H1 (cell line): Measurements from ENCODE around the gene CDYL. TPM values are rescaled to one million over a fixed set of nuclear protein-coding genes. Genes with fewer than 3 reads are reported as not detected.

ENCODE experiments used
- CBX5 ChIP-seq: fragments of 300-800, 300-1000 bp; sonication (generic); IDR thresholded peaks from 2 replicates; pipeline ENCODE4 v1.7.1; 2016; ENCODE audit warnings: antibody characterized with exemption, low read length, low read depth
- MAFK ChIP-seq: IDR thresholded peaks from 2 replicates; pipeline ENCODE4 v1.6.1; 2012; ENCODE audit warnings: low read depth, mild to moderate bottlenecking, improper control_type of control experiment, low read length
- RAD21 ChIP-seq, 2 experiments: IDR thresholded peaks in 1 of 2; conservative IDR thresholded peaks in 1 of 2; 2 replicates each; pipeline ENCODE4 v1.6.1; 2011; ENCODE audit warnings: low read depth in 2 of 2, low read length in 2 of 2, improper control_type of control experiment in 1 of 2, inconsistent platforms in 1 of 2, mild to moderate bottlenecking in 1 of 2, moderate library complexity in 1 of 2
- polyA plus RNA-seq, 7 experiments: library from polyadenylated mRNA; depleted of rRNA in 3 of 7; stranded (reverse) in 5 of 7; unstranded in 2 of 7; fragments of >200 nt in 5 of 7; fragments of 200-250 nt in 2 of 7; gene quantifications; 1 replicate in 5 of 7; 2 replicates in 1 of 7; 4 replicates in 1 of 7; pipeline versions ENCODE4 v1.2.1 to v1.2.3, GENCODE V29; 2011 to 2013; ENCODE audit warnings: missing spikeins in 2 of 7, mixed read lengths in 2 of 7
- total RNA-seq: library from RNA; stranded (reverse); fragmentation: NEBNext Ultra II Directional; extraction: Animal tissue kit (Norgen Biotek cat#: 25700); gene quantifications from 2 replicates; pipeline ENCODE4 v1.2.1, GENCODE V29; 2021
- TF ChIP-seq, protein P1 (sequence below), 3 experiments: IDR thresholded peaks; 1 replicate in 2 of 3; 2 replicates in 1 of 3; pipeline versions ENCODE4 v1.5.1 to v1.6.1; 2011; ENCODE audit warnings: low read length in 3 of 3, mild to moderate bottlenecking in 3 of 3, inconsistent platforms in 2 of 3, low read depth in 1 of 3, moderate library complexity in 1 of 3; ENCODE audit not compliant: insufficient read depth in 1 of 3; ENCODE audit errors: control extremely low read depth in 1 of 3
- TF ChIP-seq, protein P2 (sequence below): IDR thresholded peaks from 2 replicates; pipeline ENCODE4 v1.6.1; 2012; ENCODE audit warnings: low read length, inconsistent platforms

The CDYL gene
- total and polyA plus RNA-seq, 2 of the 8 experiments (the other 6 are each of a cell fraction or from before 2014, with no cell fraction given) = 56.4 to 119 TPM

DNA sequence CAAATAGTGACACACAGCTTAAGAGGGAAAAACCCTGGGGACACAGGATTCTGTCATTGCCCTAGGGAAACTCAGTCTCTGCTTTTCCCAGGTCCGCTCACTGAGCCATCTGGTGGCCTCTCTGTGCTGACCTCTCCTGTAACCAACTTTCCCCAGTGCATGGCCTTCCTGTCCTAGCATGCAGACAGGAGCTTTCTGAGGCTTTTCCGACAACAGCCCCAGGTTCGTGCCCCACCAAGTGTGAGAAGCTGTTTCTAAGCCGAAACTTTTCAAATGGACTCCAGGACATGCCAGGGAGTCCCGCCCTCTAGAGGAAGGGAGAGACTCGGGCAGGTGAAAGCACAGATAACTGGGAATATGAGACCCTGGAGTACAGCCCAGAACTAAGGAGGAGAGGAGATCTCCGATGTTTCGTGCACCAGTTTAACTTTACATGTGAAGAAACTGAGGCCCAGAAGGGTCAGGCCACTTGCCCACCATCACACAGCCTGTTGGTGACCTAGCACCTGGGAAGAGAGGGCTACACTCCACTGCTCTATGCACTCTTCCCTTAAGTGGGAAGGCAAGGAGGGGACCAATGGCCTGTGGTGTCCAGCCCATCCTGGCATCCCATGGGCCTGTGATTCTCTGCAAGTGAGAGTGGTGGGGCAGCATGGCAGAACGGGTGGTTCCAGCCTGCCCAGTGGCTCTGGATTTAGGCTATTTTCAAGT lies 181.5 kb downstream of the CDYL start (continued):
- TF ChIP-seq, protein P1, sequence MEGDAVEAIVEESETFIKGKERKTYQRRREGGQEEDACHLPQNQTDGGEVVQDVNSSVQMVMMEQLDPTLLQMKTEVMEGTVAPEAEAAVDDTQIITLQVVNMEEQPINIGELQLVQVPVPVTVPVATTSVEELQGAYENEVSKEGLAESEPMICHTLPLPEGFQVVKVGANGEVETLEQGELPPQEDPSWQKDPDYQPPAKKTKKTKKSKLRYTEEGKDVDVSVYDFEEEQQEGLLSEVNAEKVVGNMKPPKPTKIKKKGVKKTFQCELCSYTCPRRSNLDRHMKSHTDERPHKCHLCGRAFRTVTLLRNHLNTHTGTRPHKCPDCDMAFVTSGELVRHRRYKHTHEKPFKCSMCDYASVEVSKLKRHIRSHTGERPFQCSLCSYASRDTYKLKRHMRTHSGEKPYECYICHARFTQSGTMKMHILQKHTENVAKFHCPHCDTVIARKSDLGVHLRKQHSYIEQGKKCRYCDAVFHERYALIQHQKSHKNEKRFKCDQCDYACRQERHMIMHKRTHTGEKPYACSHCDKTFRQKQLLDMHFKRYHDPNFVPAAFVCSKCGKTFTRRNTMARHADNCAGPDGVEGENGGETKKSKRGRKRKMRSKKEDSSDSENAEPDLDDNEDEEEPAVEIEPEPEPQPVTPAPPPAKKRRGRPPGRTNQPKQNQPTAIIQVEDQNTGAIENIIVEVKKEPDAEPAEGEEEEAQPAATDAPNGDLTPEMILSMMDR (IDR thresholded peaks at IDR 0.05; ENCODE audit: control extremely low read depth in 1 of 3, insufficient read depth in 1 of 3, low read depth in 1 of 3, low read length in 3 of 3) = peak; percentile 21 to 65 (median 31)
- TF ChIP-seq CBX5 = no peak
- TF ChIP-seq, protein P2, sequence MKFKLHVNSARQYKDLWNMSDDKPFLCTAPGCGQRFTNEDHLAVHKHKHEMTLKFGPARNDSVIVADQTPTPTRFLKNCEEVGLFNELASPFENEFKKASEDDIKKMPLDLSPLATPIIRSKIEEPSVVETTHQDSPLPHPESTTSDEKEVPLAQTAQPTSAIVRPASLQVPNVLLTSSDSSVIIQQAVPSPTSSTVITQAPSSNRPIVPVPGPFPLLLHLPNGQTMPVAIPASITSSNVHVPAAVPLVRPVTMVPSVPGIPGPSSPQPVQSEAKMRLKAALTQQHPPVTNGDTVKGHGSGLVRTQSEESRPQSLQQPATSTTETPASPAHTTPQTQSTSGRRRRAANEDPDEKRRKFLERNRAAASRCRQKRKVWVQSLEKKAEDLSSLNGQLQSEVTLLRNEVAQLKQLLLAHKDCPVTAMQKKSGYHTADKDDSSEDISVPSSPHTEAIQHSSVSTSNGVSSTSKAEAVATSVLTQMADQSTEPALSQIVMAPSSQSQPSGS = no peak
- TF ChIP-seq RAD21 (IDR thresholded peaks at IDR 0.05 in 1 of 2, conservative IDR thresholded peaks at IDR 0.05 in 1 of 2; ENCODE audit: low read depth in 2 of 2, low read length in 2 of 2) = peak; percentile 49 to 59
- TF ChIP-seq MAFK = no peak
